Neural progenitor cell (in vitro differentiated cells): ENCODE data around the gene TMEM139. TPM values are rescaled to one million over a fixed set of nuclear protein-coding genes. Genes with fewer than 3 reads are reported as not detected.

ENCODE experiments used
- DNase-seq: peaks from one replicate; pipeline ENCODE4 v3.0.0-alpha.2; 2016; ENCODE audit warnings: low spot score
- H2AFZ ChIP-seq: fragments of 200-600 bp; sonication (generic); replicated peaks from 2 replicates; pipeline ENCODE4 v1.6.1; 2016; ENCODE audit warnings: antibody characterized with exemption
- H3F3A ChIP-seq: fragments of 200-600 bp; sonication (generic); 2 replicates; pipeline ENCODE4 v1.6.1; 2016; ENCODE audit warnings: antibody characterized with exemption, low read depth
- H3K27ac ChIP-seq: fragments of 200-600 bp; sonication (generic); 2 replicates; pipeline ENCODE4 v1.5.1; 2016; ENCODE audit warnings: mild to moderate bottlenecking
- H3K27me3 ChIP-seq: fragments of 200-600 bp; sonication (generic); 2 replicates; pipeline ENCODE4 v1.6.1; 2016; ENCODE audit warnings: mild to moderate bottlenecking, moderate library complexity
- H3K36me3 ChIP-seq: fragments of 200-600 bp; sonication (generic); 2 replicates; pipeline ENCODE4 v1.5.1; 2016
- H3K4me1 ChIP-seq: fragments of 200-600 bp; sonication (generic); 2 replicates; pipeline ENCODE4 v1.6.1; 2016; ENCODE audit warnings: mixed run types
- H3K4me2 ChIP-seq: fragments of 200-600 bp; sonication (generic); 2 replicates; pipeline ENCODE4 v1.6.1; 2016
- H3K4me3 ChIP-seq: fragments of 200-600 bp; sonication (generic); 2 replicates; pipeline ENCODE4 v1.5.1; 2016
- H3K79me2 ChIP-seq: fragments of 200-600 bp; sonication (generic); 2 replicates; pipeline ENCODE4 v1.6.1; 2016; ENCODE audit warnings: low read depth
- H3K9ac ChIP-seq: fragments of 200-600 bp; sonication (generic); 2 replicates; pipeline ENCODE4 v1.6.1; 2016
- H3K9me3 ChIP-seq: fragments of 200-600 bp; sonication (generic); 2 replicates; pipeline ENCODE4 v1.5.1; 2016; ENCODE audit warnings: low read depth
- H4K20me1 ChIP-seq: fragments of 200-600 bp; sonication (generic); 2 replicates; pipeline ENCODE4 v1.6.1; 2016; ENCODE audit warnings: low read depth
- H3K27ac Mint-ChIP-seq: 3 replicates; pipeline ENCODE4 v1.8.0; 2021; ENCODE audit warnings: mixed read lengths
- H3K27me3 Mint-ChIP-seq: 2 replicates; pipeline ENCODE4 v1.8.0; 2022; ENCODE audit warnings: low read depth, mild to moderate bottlenecking, inconsistent platforms, moderate library complexity, mixed read lengths; ENCODE audit not compliant: insufficient read depth
- H3K36me3 Mint-ChIP-seq: 3 replicates; pipeline ENCODE4 v1.8.0; 2021; ENCODE audit warnings: mixed read lengths
- H3K4me1 Mint-ChIP-seq: 3 replicates; pipeline ENCODE4 v1.8.0; 2021; ENCODE audit warnings: mixed read lengths
- H3K4me3 Mint-ChIP-seq: 3 replicates; pipeline ENCODE4 v1.8.0; 2021; ENCODE audit warnings: mild to moderate bottlenecking, moderate library complexity, mixed read lengths
- H3K9me3 Mint-ChIP-seq: 3 replicates; pipeline ENCODE4 v1.8.0; 2020; ENCODE audit warnings: mixed read lengths
- CTCF ChIP-seq: fragments of 200-600 bp; sonication (generic); IDR thresholded peaks from 2 replicates; pipeline ENCODE4 v1.5.1; 2017; ENCODE audit warnings: antibody characterized with exemption, mild to moderate bottlenecking
- EZH2 ChIP-seq: fragments of 200-600 bp; sonication (generic); IDR thresholded peaks from 2 replicates; pipeline ENCODE4 v1.6.1; 2017; ENCODE audit warnings: antibody characterized with exemption, mild to moderate bottlenecking, moderate library complexity
- EZH2phosphoT487 ChIP-seq: fragments of 200-600 bp; sonication (generic); IDR thresholded peaks from 2 replicates; pipeline ENCODE4 v1.6.1; 2017; ENCODE audit warnings: antibody characterized with exemption
- total RNA-seq: library from RNA; depleted of rRNA; stranded (reverse); fragments of >200 nt; gene quantifications from 2 replicates; pipeline ENCODE4 v1.2.3, GENCODE V29; 2015; ENCODE audit warnings: low replicate concordance

The TMEM139 gene
- total RNA-seq, 1 donor from 2014 or later: 0.94 TPM

GRCh38 chr7:143292876-143293275, 8.1 kb downstream of the TMEM139 start:
- H3K4me1 ChIP-seq: peaks cover 18% of the 10 kb centered on the region
- no peaks in the 10 kb centered on the region for H3K9me3 ChIP-seq
- H3K27ac ChIP-seq: no peak overlapping the region
- no peak overlapping the region for H3K9ac ChIP-seq
- peaks cover 27% of the 10 kb centered on the region for H4K20me1 ChIP-seq
- H2AFZ ChIP-seq: no peak overlapping the region
- TF ChIP-seq EZH2phosphoT487: no peak
- Mint-ChIP-seq H3K4me1 (peaks cover 24% of the 10 kb centered on the region), H3K9me3 (no peaks in the 10 kb centered on the region), H3K27ac (no peak overlapping the region), H3K36me3 (peaks cover 41% of the 10 kb centered on the region), H3K4me3 (no peak overlapping the region), H3K27me3 (peaks cover 4% of the 10 kb centered on the region)
- H3K4me2 ChIP-seq: no peak overlapping the region
- peaks cover 19% of the 10 kb centered on the region for H3K36me3 ChIP-seq
- H3K79me2 ChIP-seq: peaks cover 56% of the 10 kb centered on the region
- no peaks in the 10 kb centered on the region for H3F3A ChIP-seq
- H3K4me3 ChIP-seq: no peak overlapping the region
- no peak for DNase-seq
- H3K27me3 ChIP-seq: no peaks in the 10 kb centered on the region

GRCh38 chr7:143295870-143296269, 11.1 kb downstream of the TMEM139 start:
- Mint-ChIP-seq H3K9me3 (no peaks in the 10 kb centered on the region), H3K36me3 (peaks cover 58% of the 10 kb centered on the region), H3K4me1 (peaks cover 6% of the 10 kb centered on the region), H3K4me3 (no peak overlapping the region), H3K27ac (no peak overlapping the region), H3K27me3 (peaks cover 4% of the 10 kb centered on the region)
- Histone ChIP-seq H4K20me1 (peaks cover 9% of the 10 kb centered on the region), H3K4me1 (peaks cover under 1% of the 10 kb centered on the region), H3K27me3 (no peaks in the 10 kb centered on the region), H3K9ac (no peak overlapping the region), H3K79me2 (peaks cover 30% of the 10 kb centered on the region), H3K4me3 (no peak overlapping the region), H3K36me3 (peaks cover 28% of the 10 kb centered on the region), H3K27ac (no peak overlapping the region), H3K9me3 (no peaks in the 10 kb centered on the region), H3F3A (peaks cover 10% of the 10 kb centered on the region), H3K4me2 (no peak overlapping the region), H2AFZ (no peak overlapping the region)
- DNase-seq: no peak
- TF ChIP-seq CTCF: no peak
- no peak for TF ChIP-seq EZH2
- no peak for TF ChIP-seq EZH2phosphoT487

- H3F3A ChIP-seq: peaks cover 10% of the 10 kb centered on the region
- peaks cover 22% of the 10 kb centered on the region for H3K79me2 ChIP-seq
- Mint-ChIP-seq H3K4me1 (no peaks in the 10 kb centered on the region), H3K27ac (no peak overlapping the region), H3K4me3 (no peak overlapping the region), H3K9me3 (no peaks in the 10 kb centered on the region), H3K27me3 (peaks cover 4% of the 10 kb centered on the region), H3K36me3 (peaks cover 57% of the 10 kb centered on the region)
- no peak for TF ChIP-seq EZH2
- TF ChIP-seq CTCF: no peak
- TF ChIP-seq EZH2phosphoT487: no peak
- H3K9ac ChIP-seq: no peak overlapping the region
- no peak overlapping the region for H3K4me2 ChIP-seq
- H3K4me1 ChIP-seq: no peaks in the 10 kb centered on the region
- peaks cover 33% of the 10 kb centered on the region for H3K36me3 ChIP-seq
- no peak overlapping the region for H3K4me3 ChIP-seq
- H3K27me3 ChIP-seq: no peaks in the 10 kb centered on the region
- no peak for DNase-seq
- H4K20me1 ChIP-seq: peaks cover 3% of the 10 kb centered on the region
- H3K27ac ChIP-seq: no peak overlapping the region
- H3K9me3 ChIP-seq: no peaks in the 10 kb centered on the region
- no peak overlapping the region for H2AFZ ChIP-seq
Observed at GRCh38 chr7:143296686-143297085, 11.9 kb downstream of the TMEM139 start.

- Mint-ChIP-seq H3K4me1 (no peaks in the 10 kb centered on the region), H3K9me3 (no peaks in the 10 kb centered on the region), H3K27ac (no peak overlapping the region), H3K4me3 (no peak overlapping the region), H3K36me3 (peaks cover 66% of the 10 kb centered on the region), H3K27me3 (peaks cover 4% of the 10 kb centered on the region)
- H3K36me3 ChIP-seq: peaks cover 36% of the 10 kb centered on the region
- no peak for DNase-seq
- no peak overlapping the region for H3K4me3 ChIP-seq
- no peak for TF ChIP-seq CTCF
- no peak for TF ChIP-seq EZH2phosphoT487
- TF ChIP-seq EZH2: no peak
- no peak overlapping the region for H3K4me2 ChIP-seq
- H3K4me1 ChIP-seq: no peaks in the 10 kb centered on the region
- no peaks in the 10 kb centered on the region for H3K27me3 ChIP-seq
- H4K20me1 ChIP-seq: peaks cover 3% of the 10 kb centered on the region
- H2AFZ ChIP-seq: no peak overlapping the region
- no peak overlapping the region for H3K9ac ChIP-seq
- peaks cover 6% of the 10 kb centered on the region for H3K79me2 ChIP-seq
- H3K27ac ChIP-seq: no peak overlapping the region
- peaks cover 15% of the 10 kb centered on the region for H3F3A ChIP-seq
- H3K9me3 ChIP-seq: no peaks in the 10 kb centered on the region
Observed at GRCh38 chr7:143299346-143299745, 14.6 kb downstream of the TMEM139 start.
